Neural cell (in vitro differentiated cells): ENCODE data around the gene ATP1A4.

ENCODE experiments used
- CTCF ChIP-seq: fragments of 450-650 bp; IDR thresholded peaks from 2 replicates; pipeline ENCODE4 v1.5.1; 2014; ENCODE audit warnings: antibody characterized with exemption, mild to moderate bottlenecking, moderate library complexity; ENCODE audit not compliant: poor library complexity, severe bottlenecking
- EP300 ChIP-seq: fragments of 450-650 bp; conservative IDR thresholded peaks from 2 replicates; pipeline ENCODE4 v1.6.1; 2014; ENCODE audit warnings: antibody characterized with exemption, mild to moderate bottlenecking, moderate library complexity; ENCODE audit not compliant: poor library complexity, severe bottlenecking
- EZH2 ChIP-seq: fragments of 200-600, 300-800 bp; shearing (Covaris generic), sonication (generic); IDR thresholded peaks from 2 replicates; pipeline ENCODE4 v1.6.1; 2014; ENCODE audit warnings: antibody characterized with exemption, low read length, borderline replicate concordance, mild to moderate bottlenecking; ENCODE audit not compliant: insufficient read depth, poor library complexity, severe bottlenecking
- MXI1 ChIP-seq: fragments of 450-650 bp; conservative IDR thresholded peaks from 2 replicates; pipeline ENCODE4 v1.6.1; 2014; ENCODE audit warnings: antibody characterized with exemption, mild to moderate bottlenecking; ENCODE audit not compliant: poor library complexity, severe bottlenecking
- POLR2AphosphoS5 ChIP-seq: IDR thresholded peaks from 2 replicates; pipeline ENCODE4 v1.6.1; 2012
- RAD21 ChIP-seq: fragments of 450-650 bp; conservative IDR thresholded peaks from 2 replicates; pipeline ENCODE4 v1.6.1; 2014; ENCODE audit warnings: antibody characterized with exemption, mild to moderate bottlenecking, moderate library complexity
- SMC3 ChIP-seq: fragments of 450-650 bp; conservative IDR thresholded peaks from 2 replicates; pipeline ENCODE4 v1.6.1; 2014; ENCODE audit warnings: antibody characterized with exemption, mild to moderate bottlenecking, moderate library complexity; ENCODE audit not compliant: poor library complexity
- TAF1 ChIP-seq: IDR thresholded peaks from 2 replicates; pipeline ENCODE4 v1.6.1; 2012; ENCODE audit warnings: low read depth
- TF ChIP-seq, protein P1 (sequence below): IDR thresholded peaks from 2 replicates; pipeline ENCODE4 v1.6.1; 2012; ENCODE audit warnings: borderline replicate concordance

DNA sequence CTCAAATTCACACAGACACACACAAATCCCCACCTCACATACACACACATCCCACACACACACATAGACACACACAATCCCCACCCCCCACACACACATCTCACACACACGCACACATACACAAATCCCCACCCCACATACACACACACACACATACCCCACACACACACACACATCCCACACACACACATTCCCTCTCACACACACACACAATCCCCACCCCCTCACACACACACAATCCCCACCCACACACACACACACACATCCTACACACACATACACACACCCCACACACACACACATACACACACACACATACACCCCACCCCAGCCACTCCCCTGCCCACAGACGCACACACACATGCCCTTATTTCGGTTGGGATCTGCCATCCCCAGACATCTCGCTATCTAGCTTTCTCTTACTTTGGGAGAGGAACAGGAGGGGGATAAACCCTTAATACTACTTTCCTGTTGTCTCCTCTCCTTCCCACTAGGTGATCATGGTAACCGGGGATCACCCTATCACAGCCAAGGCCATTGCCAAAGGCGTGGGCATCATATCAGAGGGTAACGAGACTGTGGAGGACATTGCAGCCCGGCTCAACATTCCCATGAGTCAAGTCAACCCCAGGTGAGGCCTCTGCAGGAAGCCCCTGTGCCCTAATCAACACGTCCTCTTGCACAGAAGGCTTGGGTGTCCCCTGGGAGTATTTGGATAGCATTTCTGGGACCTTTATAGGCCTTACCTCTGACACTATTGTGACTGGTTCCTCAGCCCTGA is 17.2 kb upstream of the ATP1A4 start:
- TF ChIP-seq CTCF (no peak), TAF1 (no peak), SMC3 (no peak), EP300 (no peak), POLR2AphosphoS5 (no peak), EZH2 (no peak), MXI1 (no peak), RAD21 (no peak)
- TF ChIP-seq, protein P1, sequence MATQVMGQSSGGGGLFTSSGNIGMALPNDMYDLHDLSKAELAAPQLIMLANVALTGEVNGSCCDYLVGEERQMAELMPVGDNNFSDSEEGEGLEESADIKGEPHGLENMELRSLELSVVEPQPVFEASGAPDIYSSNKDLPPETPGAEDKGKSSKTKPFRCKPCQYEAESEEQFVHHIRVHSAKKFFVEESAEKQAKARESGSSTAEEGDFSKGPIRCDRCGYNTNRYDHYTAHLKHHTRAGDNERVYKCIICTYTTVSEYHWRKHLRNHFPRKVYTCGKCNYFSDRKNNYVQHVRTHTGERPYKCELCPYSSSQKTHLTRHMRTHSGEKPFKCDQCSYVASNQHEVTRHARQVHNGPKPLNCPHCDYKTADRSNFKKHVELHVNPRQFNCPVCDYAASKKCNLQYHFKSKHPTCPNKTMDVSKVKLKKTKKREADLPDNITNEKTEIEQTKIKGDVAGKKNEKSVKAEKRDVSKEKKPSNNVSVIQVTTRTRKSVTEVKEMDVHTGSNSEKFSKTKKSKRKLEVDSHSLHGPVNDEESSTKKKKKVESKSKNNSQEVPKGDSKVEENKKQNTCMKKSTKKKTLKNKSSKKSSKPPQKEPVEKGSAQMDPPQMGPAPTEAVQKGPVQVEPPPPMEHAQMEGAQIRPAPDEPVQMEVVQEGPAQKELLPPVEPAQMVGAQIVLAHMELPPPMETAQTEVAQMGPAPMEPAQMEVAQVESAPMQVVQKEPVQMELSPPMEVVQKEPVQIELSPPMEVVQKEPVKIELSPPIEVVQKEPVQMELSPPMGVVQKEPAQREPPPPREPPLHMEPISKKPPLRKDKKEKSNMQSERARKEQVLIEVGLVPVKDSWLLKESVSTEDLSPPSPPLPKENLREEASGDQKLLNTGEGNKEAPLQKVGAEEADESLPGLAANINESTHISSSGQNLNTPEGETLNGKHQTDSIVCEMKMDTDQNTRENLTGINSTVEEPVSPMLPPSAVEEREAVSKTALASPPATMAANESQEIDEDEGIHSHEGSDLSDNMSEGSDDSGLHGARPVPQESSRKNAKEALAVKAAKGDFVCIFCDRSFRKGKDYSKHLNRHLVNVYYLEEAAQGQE = no peak
